Right lung (tissue), 5 donors: ENCODE measurements around the gene GRB2. TPM values are rescaled to one million over a fixed set of nuclear protein-coding genes. Genes with fewer than 3 reads are reported as not detected.
"Not testable (repeated sequence)": the region's sequence is repeated elsewhere in the genome, so short reads cannot be mapped to it uniquely, and the experiment has no call there.

ENCODE experiments used
- DNase-seq, 2 donors: peaks; one replicate each; pipeline ENCODE4 v3.0.0-alpha.2; 2013
- polyA plus RNA-seq, 5 donors: library from polyadenylated mRNA; unstranded; fragments of 120-200 nt; gene quantifications; one replicate each; pipeline versions ENCODE4 v1.2.1 to v1.2.3, GENCODE V29; 2013; ENCODE audit warnings: inconsistent platforms in 1 of 5, low replicate concordance in 1 of 5; ENCODE audit not compliant: insufficient read length in 5 of 5, insufficient read depth in 1 of 5

Gene GRB2
- polyA plus RNA-seq, 5 donors, result 75.3 to 92.2 (median 83.5) TPM

DNA sequence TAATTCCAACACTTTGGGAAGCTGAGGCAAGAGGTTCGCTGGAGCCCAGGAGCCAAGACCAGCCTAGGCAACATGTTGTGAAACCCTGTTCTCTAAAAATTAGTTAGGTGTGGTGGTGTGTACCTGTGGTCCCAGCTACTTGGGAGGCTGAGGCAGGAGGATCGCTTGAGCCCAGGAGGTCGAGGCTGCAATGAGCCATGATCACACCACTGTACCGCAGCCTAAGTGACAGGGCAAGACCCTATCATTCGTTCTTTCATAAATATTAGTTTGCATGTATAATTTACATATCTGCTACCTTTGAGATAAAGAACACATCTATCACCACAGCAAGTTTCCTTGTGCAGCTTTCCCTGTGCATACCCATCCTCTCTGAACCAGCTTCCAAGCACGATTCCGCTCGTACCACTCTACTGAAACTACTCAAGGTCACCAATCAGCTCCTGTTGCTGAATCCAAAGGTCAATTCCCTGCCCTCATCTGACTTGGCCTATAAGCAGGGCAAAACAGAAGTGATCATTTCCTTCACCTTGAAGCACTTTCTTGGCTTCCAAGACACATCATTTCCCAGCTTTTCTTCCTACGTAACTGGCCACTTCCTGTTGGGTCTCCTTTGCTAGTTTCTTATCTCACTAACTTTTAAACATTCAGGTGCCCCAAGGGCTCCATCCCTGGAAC is 49.1 kb downstream of the GRB2 start:
- no peak for DNase-seq

DNA sequence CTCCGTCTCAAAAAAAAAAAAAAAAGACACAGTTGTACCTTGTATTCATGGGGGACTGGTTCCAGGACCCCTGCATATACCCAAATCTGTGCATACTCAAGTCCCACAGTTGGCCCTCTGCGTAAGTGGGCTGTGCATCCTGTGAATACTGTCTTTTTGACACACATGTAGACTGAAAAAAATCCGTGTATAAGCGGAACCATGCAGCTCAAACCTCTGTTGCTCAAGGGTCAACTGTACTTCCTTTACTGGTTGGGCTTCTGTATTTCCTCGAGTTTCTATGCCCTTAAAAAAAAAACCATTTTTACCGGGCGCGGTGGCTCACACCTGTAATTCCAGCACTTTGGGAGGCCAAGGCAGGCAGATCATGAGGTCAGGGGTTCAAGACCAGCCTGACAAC is 52.3 kb downstream of the GRB2 start:
- DNase-seq, result no peak

DNA sequence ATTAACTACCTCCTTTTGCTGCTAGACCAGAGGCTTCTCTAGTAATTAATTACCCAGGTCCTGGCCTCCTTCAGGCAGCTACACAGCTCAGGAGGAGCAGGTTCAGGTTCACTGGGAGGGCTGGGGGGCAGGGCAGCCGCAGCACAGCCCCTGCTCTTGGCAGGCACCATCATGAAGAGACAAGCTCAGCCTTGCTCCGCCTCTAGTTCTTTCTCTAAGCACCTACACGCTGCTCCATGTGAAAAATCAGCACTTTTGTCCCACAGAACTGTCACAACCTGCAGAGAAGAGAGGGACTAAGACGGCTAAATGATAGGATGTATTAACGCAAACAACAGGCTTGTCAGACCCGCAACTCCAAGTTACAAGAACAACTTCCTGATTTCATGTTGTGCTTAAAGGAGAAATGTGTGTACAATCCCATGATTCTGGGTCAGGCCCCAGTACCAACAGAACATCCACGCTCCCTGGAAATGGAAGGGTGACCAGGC is 53.4 kb downstream of the GRB2 start:
- DNase-seq, result peak; percentile 7 to 15

DNA sequence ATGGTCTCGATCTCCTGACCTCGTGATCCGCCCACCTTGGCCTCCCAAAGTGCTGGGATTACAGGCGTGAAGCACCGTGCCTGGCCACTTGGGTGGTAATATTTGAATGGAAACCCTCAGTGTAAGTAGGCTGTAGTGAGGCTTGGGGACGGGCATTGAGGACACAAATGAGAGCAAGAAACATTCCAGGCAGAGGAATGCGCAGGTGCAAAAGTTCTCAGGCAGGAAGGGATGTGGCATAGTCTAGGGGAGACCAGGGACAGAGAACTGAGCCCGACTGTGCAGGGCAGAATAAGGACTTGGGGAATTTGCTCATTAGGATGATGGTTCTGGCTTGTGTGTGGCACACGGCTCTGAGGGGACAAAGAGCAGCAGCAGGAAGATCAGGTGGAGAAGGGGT is 54.8 kb downstream of the GRB2 start:
- DNase-seq, result no peak

DNA sequence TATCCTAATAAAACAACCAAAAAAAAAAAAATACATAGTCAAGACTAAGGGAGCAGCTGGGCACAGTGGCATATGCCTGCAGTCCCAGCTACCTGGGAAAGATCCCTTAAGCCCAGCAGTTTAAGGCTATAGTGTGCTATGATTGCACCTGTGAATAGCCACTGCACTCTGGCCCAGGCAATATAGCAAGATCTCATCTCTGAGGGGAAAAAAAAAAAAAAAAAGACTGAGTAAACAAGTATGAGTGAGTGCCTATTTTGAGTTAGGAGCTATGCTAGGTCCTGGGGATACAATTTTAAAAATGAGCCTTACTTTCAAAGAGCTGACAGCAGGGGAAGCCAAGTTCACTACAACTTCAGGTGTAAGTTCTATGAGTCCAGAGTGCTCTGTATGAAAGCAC is 55.4 kb downstream of the GRB2 start:
- DNase-seq, result no peak

DNA sequence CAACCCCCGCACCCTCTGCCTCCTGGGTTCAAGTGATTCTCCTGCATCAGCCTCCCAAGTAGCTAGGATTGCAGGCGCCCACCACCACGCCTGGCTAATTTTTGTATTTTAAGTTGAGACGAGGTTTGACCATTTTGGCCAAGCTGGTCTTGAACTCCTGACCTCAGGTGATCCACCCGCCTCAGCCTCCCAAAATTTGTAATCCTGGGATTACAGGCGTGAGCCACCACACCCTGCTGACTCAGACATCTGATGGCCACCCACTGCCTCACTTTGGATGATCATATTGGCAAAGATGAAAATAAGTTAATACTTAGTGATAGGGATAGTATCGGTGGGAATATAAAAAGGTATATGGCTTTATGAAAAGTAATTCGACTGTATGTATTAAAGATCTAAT is 55.9 kb downstream of the GRB2 start:
- DNase-seq, result no peak

DNA sequence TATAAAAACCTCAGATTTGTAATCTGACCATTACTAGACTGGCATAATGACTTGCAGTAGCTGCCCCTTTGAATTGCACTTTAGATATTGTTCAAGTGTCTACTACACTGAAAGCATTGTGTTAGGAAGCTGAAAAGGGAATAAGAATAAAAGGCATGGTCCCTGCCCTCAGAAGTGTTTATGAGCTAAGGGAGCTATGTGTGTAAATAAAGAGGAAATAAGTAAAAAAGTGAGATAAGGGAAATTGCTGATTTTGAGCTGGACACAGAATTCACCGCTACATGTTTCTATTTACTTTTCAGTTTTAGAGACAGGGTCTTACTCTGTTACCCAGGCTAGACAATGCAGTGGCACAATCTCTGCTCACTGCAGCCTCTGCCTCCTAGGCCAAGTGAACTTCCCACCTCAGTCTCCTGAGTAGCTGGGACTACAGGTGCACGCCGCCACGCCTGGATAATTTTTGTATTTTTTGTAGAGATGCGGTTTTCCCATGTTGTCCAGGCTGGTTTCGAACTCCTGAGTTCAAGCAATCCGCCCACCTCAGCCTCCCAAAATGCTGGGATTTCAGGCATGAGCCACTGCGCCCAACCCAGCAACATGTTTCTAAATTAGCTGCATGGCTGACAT is 57.0 kb downstream of the GRB2 start:
- no peak for DNase-seq

DNA sequence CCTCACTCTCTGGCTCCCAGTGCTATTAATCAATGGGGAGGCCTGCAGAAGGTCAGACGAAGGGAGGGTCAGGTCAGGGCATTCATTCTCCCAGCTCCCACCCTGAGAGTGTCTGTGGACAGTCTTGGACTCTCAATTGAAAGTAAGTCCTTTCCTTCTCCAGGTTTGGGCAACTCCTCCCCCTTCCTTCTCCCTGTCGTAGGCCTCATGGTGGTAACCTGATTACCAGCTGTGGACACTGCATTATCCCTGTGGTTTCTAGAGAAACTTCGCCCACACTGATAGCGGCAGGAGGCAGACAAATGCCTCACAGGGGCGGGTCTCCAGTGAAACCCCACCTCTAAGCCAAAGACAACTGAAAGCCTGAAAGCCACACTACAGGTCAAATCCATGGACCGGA is 58.6 kb downstream of the GRB2 start:
- DNase-seq, result no peak

DNA sequence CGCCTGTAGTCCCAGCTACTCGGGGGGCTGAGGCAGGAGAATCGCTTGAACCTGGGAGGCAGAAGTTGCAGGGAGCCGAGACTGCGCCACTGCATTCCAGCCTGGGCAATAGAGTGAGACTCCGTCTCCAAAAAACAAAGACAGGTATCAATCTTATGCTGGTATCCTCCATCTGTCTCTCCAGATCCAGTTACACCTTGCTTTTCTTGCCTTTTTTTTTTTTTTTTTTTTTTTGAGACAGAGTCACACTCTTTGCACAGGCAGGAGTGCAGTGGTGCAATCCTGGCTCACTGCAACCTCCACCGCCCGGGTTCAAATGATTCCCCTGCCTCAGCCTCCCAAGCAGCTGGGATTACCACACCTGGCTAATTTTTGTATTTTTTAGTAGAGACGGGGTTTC is 59.1 kb downstream of the GRB2 start:
- not testable (repeated sequence) for DNase-seq

DNA sequence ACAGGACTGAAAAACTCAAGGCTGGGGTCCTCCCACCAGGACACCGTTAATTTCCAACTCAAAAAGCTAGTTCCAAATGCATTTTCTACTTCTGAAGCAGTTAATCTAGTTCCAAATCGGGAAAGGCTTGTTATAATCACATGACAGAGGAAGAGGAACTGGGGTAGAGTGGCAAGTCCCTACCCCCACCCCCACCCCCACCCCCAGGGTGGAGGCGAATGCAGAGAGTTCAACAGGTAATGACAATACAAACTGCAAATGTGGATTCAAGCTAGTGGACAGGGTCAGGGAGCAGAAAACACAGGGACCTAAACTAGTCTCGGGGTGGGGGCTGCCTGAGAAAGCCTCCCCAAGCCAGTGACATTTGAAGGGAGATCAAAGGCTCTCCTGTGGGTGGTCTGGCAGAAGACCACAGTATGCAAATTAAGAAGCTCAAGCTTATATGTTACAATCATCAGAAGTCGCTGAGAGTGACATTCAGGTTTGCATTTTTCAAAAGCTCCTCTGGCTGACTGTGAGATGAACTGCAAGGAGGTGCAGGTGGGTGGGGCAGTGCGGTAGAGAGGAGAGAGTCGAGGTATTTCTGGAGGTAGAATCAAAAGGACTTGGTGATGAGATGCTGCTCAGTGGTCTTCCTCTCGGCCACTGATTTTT is 59.8 kb downstream of the GRB2 start:
- DNase-seq, result no peak

DNA sequence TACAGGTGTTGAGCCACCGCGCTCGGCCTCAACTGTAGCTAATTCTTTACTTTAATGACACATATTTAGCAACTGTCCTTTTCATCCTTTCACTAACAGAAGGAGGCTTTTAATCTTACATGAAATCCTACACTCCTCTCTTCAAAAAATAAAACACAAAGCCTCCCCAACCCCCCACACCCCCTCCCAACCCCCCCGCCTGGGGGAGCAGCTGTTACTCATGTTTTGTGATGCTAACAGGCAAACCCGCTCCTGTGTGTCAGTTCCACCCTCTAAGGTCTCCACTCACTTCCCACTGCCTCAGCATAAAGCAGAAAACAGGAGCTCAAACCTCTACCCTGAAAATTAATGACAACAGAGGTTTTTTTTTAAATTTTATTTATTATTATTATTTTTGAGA is 60.8 kb downstream of the GRB2 start:
- DNase-seq, result no peak

DNA sequence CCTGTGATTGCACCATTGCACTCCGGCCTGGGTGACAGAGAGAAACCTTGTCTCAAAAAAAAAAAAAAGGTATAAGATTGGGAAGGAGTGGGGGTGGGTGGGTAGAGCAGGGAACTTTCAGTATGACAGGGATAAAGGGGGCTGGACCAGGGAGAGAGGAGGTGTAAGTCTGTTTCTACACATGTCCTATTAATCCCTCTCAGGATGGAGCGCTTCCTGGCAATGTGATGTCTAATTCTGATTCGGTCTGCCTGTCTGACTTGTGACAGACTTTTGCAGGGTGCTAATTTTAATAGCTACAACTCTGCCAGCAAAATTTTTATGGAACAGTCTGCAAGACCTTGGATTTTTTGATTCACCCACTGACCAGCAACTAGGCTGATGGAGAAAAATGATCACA is 62.5 kb downstream of the GRB2 start:
- no peak for DNase-seq

DNA sequence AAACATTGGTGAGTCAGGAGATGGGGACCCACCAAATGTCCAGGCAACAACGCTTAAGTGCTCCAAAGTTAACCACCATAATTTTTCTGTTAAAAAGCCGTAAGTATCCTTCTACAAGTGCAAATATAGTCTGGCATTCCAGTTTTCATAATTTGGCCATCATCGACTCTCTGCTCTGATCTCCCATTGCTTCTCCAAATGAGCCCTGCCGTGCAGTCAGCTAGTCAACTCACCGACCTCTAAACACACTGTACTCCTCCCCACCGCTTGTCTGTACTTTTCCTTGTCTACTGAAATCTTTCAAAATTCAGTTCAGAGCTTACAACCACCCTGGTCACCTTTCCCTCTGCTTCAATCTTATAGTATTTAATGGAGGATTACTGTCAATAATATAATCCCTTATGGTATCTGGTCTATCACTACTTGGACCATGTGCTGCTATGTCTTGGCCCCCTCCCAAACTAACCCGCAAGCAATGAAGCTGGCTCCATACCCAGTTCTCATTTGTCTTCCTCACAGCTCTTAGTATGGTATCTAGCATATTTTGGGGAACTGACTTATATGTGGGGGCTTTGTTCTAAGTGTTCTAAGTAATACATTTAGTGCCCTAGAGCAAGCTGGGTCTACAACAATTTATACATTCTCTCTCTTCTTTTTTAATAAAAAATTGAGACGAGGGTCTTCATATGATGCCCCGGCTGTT is 63.5 kb downstream of the GRB2 start:
- DNase-seq, result no peak

DNA sequence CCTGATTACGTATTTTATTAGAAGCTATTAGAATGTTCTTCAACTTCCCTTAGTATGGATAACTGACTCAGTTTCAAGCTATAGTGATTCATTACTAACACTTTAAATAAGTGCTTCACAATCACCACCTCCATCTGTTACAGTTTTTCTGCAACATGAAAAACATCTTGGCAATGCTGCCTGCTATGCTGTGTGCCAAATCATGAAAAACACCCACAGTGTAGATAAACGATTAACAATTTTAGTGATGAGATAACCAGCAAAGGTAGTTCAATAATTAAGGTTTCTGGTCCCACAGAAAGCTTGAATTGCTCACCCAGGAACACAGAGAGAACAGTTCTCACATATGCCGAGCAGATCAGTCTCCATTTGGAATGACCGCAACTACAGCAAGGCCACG is 64.8 kb downstream of the GRB2 start:
- no peak for DNase-seq

DNA sequence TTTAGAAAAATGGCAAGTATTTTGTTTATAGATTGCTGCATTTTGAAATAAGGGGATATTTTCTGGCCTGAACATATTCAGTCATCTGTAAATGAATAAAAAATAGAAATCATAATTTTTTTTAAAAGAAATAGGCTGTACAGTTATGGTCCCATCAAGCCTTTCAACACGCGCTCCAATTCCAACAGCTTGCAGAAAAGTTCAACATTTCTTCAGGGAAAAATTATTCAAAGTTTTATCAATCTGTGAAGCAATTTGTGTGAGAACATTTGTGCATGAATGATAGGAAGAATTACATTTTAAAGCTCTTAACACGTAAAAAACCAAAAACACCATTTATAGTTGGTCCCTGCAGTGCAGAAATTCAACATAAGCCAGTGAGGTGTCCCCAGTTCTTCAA is 65.5 kb downstream of the GRB2 start:
- no peak for DNase-seq

DNA sequence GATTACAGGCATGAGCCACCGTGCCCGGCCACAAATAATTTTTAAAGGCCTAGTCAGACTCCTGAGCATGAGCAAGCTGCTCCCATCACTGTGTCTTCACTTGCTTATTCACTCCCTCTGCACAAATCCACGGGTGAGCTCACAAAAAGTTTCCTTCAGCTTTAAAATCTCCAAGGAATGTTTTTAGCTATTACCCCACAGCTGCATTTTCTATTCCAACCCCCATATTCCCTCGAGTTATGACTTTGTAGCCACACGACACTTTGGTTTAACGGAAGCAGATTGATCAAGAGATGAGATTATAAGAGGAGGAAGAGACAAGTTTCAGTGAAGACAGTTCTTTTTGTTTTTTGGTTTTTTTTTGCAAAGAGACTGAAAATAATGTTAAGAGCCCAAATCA is 67.1 kb downstream of the GRB2 start:
- no peak for DNase-seq

DNA sequence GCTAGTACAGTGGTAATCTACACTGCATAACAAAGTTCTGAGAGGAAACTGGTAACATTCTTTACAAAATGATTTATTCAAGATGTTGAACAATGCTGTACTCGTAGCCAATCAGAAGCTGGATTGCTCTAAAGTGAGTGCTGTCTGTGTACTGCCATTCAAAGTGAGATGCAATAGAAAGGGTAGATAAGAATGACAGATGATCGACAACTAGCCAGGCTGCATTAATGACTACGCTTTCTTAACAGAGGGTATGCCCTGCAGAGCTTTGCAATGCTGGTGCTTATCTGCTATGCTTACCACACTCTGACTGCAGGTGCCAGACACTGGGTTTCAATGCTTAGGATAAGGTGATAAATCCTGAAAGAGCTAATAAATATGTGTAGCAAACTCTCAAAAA is 70.2 kb downstream of the GRB2 start:
- DNase-seq, result no peak

DNA sequence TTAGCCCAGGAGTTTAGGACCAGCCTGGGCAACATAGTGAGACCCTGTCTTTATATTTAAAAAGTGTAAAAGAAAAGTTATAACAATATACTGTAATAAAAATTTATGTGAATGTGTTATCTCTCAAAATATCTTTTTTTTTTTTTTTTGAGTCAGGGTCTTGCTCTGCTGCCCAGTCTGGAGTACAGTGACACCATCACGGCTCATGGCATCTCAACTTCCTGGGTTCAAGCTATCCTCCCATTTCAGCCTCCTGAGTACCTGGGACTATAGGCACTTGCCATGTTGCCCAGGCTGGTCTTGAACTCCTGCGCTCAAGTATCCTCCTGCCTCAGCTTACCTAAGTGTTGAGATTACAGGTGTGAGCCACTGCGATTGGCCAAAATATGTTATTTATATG is 70.8 kb downstream of the GRB2 start:
- no peak for DNase-seq

DNA sequence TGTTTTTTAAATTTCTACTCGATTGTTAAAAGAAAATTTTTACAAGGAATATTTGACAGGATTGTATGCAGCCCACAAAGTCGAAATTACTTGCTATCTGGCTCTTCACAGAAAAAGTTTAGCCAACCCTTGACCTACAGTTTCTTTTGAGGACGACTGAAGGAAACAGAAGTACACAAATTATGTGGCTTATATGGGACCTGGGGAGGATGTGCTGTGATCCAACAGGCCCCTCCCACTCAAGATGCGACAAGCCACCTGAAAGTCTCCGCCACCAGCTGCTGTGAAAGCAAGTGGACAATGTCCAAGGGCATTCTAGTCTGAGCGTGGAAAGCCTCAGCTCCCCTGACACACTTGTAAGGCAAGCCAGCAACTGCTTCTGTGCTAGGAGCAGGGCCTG is 73.8 kb downstream of the GRB2 start:
- DNase-seq, result no peak

DNA sequence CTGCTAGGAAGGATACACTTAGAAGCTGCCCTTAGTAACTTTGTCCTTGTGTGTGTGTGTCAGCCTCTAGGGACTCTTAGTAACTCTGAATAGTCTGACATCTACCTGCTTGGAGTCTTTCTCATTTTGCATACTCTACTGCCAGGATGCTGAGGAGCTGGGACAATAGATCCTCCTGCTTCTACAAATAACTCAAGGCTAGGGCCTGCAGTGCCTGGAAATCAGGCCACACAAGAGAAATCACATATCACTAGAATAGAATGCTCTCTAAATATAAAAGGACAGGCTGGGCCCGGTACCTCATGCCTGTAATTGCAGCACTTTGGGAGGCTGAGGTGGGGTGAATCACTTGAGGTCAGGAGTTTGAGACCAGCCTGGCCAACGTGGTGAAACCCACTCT is 77.7 kb downstream of the GRB2 start:
- DNase-seq, result no peak

DNA sequence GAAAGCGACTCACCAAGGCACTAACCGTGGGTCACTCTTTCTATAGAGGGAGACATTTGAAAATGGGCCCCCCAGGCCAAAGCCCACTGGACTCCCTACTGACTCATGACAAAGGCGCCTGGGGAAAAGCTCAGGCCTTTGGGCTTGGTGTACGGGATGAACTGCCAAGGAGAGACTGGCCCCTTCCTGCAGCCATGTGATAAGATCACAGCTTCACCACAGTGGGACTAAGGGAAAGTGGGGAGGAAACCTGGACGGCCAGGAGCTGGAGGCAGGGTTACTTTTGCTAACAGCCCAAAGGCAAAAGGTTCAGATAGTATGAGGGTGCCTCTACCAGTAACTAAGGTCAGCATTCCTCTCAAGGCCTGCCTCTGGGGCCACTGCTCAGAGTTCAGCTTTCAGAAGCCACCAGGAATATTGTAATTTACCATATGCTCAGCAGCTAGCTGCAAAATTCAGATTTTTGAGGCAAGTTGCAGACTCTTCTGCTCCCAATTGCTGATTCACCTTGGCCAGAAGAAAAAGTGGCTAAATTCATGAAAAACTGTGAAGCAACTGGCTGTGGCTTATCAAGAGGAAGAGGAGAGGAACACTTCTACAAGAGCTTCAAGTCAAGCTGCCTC is 79.1 kb downstream of the GRB2 start:
- no peak for DNase-seq

DNA sequence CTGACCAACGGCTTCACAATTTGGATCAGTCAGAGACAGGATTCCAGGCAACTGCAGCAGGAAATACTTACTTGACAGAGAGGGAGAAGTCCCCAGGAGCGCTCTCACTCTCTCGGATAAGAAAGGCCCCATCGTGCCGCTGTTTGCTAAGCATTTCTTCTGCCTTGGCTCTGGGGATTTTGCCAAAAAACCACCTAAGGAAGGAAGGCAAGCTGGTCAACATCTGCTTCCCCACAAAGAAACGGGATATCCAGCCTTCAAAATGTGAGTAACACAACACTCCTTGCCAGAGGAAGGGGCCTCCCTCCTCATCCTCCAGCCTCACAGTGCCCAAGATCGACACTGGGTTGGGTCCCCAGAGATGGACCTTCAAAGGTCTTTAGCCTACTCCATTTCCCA is 79.7 kb downstream of the GRB2 start:
- peak in 1 of 2 donors; percentile 16 for DNase-seq
